HL-60 (cell line): ENCODE results near the gene COPS7A.

Source experiments
- DNase-seq, 2 experiments: peaks; one replicate each; pipeline ENCODE4 v3.0.0-alpha.2; 2010 to 2020; ENCODE audit warnings: low read depth in 1 of 2, low spot score in 1 of 2
- H3K27ac ChIP-seq: fragments of 250-450 bp; sonication (Bioruptor Pico); replicated peaks from 2 replicates; pipeline ENCODE4 v1.5.1; 2020; ENCODE audit warnings: mild to moderate bottlenecking, moderate library complexity
- H3K27me3 ChIP-seq: fragments of 250-450 bp; sonication (Bioruptor Pico); 2 replicates; pipeline ENCODE4 v1.5.1; 2021; ENCODE audit warnings: mild to moderate bottlenecking, moderate library complexity; ENCODE audit not compliant: insufficient read depth, poor library complexity, severe bottlenecking
- H3K4me3 ChIP-seq: replicated peaks from 2 replicates; pipeline ENCODE4 v1.5.1; 2011; ENCODE audit warnings: mild to moderate bottlenecking, control low read depth, low read length; ENCODE audit not compliant: insufficient read depth
- GABPA ChIP-seq: IDR thresholded peaks from 2 replicates; pipeline ENCODE4 v1.6.1; 2012; ENCODE audit warnings: low read depth
- POLR2AphosphoS5 ChIP-seq: IDR thresholded peaks from 2 replicates; pipeline ENCODE4 v1.6.1; 2012; ENCODE audit warnings: low read depth
- SPI1 ChIP-seq: IDR thresholded peaks from 2 replicates; pipeline ENCODE4 v1.6.1; 2012; ENCODE audit warnings: low read depth, mild to moderate bottlenecking, borderline replicate concordance
- TF ChIP-seq, protein P1 (sequence below): IDR thresholded peaks from one replicate; pipeline ENCODE4 v1.5.1; 2011; ENCODE audit warnings: low read length, control low read depth, inconsistent platforms; ENCODE audit not compliant: insufficient read depth
- TF ChIP-seq, protein P2 (sequence below): IDR thresholded peaks from 2 replicates; pipeline ENCODE4 v1.6.1; 2012; ENCODE audit warnings: low read depth; ENCODE audit not compliant: insufficient replicate concordance

Gene COPS7A

DNA sequence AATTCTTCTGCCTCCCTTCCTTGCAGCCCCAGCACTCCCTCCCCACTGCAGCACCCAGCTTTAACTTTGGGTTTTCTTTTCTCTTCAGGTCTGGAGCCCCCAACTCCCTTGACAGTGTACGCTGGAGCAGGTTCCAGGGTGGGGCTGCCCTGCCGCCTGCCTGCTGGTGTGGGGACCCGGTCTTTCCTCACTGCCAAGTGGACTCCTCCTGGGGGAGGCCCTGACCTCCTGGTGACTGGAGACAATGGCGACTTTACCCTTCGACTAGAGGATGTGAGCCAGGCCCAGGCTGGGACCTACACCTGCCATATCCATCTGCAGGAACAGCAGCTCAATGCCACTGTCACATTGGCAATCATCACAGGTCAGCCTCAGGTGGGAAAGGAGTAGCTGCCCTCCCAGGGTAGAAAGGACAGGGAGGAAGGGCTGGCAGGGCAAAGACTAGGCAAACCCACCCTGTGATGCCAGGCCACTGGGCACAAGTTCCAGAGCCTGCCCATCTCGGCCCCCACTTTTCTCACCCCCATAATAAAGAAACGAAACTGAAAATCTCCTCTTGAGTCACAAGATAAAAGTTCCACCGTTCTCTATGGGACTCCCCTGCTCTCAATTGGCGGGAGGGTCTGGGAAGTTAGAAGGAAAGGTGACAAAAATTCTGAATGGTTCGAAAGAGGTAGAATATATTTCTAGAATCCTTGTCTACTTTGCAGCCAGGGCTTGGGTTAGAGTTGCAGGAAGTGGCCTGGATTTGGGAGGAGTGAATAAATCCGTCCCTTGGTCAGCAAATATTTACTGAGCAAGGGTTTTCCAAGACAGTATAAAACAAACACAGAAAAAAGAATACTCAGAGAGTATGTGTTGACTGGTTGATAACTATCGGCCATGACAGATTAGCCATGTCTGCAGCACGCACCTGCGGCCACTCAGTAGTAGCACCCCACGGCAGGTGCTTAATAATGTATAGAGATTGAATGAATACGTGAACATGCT is 51.6 kb downstream of the COPS7A start:
- Histone ChIP-seq H3K4me3 (no peak overlapping the region), H3K27me3 (peaks cover 24% of the 10 kb centered on the region), H3K27ac (no peak overlapping the region)
- DNase-seq: no peak
- no peak for TF ChIP-seq SPI1
- TF ChIP-seq, protein P1, sequence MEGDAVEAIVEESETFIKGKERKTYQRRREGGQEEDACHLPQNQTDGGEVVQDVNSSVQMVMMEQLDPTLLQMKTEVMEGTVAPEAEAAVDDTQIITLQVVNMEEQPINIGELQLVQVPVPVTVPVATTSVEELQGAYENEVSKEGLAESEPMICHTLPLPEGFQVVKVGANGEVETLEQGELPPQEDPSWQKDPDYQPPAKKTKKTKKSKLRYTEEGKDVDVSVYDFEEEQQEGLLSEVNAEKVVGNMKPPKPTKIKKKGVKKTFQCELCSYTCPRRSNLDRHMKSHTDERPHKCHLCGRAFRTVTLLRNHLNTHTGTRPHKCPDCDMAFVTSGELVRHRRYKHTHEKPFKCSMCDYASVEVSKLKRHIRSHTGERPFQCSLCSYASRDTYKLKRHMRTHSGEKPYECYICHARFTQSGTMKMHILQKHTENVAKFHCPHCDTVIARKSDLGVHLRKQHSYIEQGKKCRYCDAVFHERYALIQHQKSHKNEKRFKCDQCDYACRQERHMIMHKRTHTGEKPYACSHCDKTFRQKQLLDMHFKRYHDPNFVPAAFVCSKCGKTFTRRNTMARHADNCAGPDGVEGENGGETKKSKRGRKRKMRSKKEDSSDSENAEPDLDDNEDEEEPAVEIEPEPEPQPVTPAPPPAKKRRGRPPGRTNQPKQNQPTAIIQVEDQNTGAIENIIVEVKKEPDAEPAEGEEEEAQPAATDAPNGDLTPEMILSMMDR: no peak

DNA sequence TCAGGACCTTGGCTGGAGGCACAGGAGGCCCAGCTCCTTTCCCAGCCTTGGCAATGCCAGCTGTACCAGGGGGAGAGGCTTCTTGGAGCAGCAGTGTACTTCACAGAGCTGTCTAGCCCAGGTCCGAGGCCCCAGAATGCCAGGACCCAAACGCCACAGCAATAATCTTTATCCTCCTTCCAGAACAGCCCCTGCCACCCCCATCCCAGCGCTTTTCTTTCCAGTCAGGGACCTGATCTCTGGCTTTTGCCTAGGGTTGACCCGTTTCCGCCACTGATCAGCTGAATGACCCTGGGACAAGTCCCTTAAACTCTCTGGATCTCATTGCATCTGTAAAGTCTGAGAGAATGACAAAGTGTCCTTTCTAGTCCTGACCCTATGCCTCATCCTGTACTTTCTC is 53.5 kb downstream of the COPS7A start:
- Histone ChIP-seq H3K27me3 (peaks cover 20% of the 10 kb centered on the region), H3K27ac (no peak overlapping the region), H3K4me3 (no peak overlapping the region)
- DNase-seq: no peak
- TF ChIP-seq GABPA: no peak

DNA sequence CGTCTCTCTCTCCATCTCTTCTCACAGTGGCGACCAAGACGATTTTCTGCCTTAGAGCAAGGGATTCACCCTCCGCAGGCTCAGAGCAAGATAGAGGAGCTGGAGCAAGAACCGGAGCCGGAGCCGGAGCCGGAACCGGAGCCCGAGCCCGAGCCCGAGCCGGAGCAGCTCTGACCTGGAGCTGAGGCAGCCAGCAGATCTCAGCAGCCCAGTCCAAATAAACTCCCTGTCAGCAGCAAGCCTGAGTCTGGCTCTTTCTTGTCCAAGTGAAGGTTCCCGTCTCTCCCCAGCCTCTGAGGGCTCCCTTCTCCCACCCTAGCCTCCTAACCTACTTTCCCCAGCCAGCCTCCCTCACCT is 54.3 kb downstream of the COPS7A start:
- no peak for DNase-seq
- H3K27me3 ChIP-seq: peaks cover 20% of the 10 kb centered on the region
- H3K27ac ChIP-seq: peak overlapping the region; percentile 36
- TF ChIP-seq, protein P2, sequence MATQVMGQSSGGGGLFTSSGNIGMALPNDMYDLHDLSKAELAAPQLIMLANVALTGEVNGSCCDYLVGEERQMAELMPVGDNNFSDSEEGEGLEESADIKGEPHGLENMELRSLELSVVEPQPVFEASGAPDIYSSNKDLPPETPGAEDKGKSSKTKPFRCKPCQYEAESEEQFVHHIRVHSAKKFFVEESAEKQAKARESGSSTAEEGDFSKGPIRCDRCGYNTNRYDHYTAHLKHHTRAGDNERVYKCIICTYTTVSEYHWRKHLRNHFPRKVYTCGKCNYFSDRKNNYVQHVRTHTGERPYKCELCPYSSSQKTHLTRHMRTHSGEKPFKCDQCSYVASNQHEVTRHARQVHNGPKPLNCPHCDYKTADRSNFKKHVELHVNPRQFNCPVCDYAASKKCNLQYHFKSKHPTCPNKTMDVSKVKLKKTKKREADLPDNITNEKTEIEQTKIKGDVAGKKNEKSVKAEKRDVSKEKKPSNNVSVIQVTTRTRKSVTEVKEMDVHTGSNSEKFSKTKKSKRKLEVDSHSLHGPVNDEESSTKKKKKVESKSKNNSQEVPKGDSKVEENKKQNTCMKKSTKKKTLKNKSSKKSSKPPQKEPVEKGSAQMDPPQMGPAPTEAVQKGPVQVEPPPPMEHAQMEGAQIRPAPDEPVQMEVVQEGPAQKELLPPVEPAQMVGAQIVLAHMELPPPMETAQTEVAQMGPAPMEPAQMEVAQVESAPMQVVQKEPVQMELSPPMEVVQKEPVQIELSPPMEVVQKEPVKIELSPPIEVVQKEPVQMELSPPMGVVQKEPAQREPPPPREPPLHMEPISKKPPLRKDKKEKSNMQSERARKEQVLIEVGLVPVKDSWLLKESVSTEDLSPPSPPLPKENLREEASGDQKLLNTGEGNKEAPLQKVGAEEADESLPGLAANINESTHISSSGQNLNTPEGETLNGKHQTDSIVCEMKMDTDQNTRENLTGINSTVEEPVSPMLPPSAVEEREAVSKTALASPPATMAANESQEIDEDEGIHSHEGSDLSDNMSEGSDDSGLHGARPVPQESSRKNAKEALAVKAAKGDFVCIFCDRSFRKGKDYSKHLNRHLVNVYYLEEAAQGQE: no peak
- TF ChIP-seq POLR2AphosphoS5: no peak
- no peak; the same call in 1 of the 2 replicates for TF ChIP-seq SPI1
- TF ChIP-seq, protein P1: no peak
- no peak for TF ChIP-seq GABPA
- peak overlapping the region; percentile 43 for H3K4me3 ChIP-seq

DNA sequence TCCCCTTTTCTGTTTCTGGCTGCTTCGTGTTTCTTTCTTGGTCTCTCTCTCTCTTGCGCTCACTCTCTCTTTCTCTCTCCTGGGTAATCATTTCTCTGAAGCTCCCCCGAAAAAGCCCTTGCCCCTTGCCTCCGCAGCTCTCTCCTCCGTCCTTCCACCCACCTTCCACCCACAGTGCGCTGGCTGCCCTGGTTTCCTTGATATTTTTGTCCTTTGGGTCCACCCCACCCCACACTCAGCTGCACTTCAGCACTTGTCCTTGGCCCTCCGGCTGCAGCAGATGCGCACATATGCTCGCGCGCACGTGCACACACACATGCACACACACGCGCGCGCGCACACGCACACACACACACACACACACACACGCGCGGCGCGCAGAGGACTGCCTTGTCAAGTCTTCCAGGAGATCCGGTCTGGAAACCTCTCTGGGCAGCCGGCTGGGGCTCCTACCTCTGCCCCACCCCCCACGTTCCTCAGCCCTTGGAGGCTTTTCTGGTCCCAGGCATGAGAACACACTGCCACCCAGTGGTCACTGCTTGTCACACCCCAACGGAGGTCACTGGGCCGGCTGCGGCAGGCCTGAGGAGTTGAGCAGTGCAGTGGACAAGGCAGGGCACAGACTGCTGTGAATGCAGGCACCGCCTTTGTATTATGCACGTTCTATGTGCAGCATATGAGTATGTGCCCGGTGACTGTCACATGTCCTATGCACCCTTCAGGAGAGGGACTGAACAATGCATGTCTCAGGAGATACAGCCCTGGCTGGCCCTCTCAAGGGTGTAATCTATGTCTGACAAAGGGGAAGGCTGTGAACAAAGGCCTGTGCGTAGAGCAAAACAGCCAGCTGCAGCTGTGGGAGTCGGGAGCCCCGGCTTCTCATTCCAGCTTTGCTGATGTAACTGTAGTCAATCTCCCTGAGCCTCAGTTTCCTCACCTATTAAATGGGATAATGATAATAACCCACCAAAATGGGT is 55.0 kb downstream of the COPS7A start:
- Histone ChIP-seq H3K4me3 (peak overlapping the region; percentile 43), H3K27ac (peak overlapping the region; percentile 36), H3K27me3 (peaks cover 19% of the 10 kb centered on the region)
- TF ChIP-seq GABPA (no peak), SPI1 (0 out of 2 replicates have a peak, but pooled peaks have one; percentile 18), POLR2AphosphoS5 (peak; percentile 47)
- TF ChIP-seq, protein P2: peak; percentile 51
- TF ChIP-seq, protein P1: peak; percentile 88
- DNase-seq: peak; percentile 93
